ENCODE data around the gene LPIN2. TPM values are rescaled to one million over a fixed set of nuclear protein-coding genes. Genes with fewer than 3 reads are reported as not detected.

The LPIN2 gene
- total RNA-seq, 1 experiment from 2014 or later: 13.1 TPM

DNA sequence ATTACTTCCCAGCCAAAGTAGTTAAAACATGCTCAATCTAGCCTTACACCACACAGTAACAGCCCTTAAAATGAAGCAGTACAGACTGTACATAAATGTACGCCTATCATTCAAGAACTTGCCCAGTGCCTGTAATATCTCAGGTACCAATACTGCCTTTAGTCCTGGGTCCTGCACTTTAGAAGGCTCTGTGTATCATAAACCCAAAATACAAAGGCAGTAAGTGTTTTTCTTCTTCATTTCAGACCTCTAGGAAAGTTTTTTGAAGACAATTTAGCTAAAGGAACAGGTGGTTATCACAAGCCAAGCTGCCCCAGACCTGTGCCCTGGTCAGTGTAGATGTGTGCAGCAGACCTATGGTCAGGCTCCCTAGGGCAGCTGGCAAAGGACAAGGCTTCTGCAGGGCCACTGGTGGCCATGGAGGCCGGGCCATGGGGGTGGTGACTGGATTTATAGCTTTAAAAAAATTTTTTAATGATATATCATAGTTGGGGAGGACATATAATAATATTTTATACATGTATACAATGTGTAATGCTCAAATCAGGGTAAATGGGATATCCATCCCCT is 18.8 kb downstream of the LPIN2 start:
- POLR2A ChIA-PET: interaction anchor here (1.2 to 2.1 kb wide), 4 partner anchors 12 to 338 kb away, joined by 3 to 8 read pairs (median 6); partner anchors contain the start of gene MYL12A
- no peak overlapping the region for H3K4me3 Mint-ChIP-seq (ENCODE audit: unreplicated experiment)
- DNase-seq (ENCODE audit: unreplicated experiment): no peak
- TF ChIP-seq, protein P1, sequence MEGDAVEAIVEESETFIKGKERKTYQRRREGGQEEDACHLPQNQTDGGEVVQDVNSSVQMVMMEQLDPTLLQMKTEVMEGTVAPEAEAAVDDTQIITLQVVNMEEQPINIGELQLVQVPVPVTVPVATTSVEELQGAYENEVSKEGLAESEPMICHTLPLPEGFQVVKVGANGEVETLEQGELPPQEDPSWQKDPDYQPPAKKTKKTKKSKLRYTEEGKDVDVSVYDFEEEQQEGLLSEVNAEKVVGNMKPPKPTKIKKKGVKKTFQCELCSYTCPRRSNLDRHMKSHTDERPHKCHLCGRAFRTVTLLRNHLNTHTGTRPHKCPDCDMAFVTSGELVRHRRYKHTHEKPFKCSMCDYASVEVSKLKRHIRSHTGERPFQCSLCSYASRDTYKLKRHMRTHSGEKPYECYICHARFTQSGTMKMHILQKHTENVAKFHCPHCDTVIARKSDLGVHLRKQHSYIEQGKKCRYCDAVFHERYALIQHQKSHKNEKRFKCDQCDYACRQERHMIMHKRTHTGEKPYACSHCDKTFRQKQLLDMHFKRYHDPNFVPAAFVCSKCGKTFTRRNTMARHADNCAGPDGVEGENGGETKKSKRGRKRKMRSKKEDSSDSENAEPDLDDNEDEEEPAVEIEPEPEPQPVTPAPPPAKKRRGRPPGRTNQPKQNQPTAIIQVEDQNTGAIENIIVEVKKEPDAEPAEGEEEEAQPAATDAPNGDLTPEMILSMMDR (IDR thresholded peaks at IDR 0.05; ENCODE audit: unreplicated experiment): no peak
- intact Hi-C loops (cut with micrococcal nuclease): no loop called here
- H3K4me1 Mint-ChIP-seq (ENCODE audit: insufficient read depth, unreplicated experiment): peaks cover 26% of the 10 kb centered on the region
- no peaks in the 10 kb centered on the region for H3K27me3 Mint-ChIP-seq (ENCODE audit: insufficient read depth, unreplicated experiment)
- H3K27ac Mint-ChIP-seq (ENCODE audit: low read depth, unreplicated experiment): no peak overlapping the region
- no TSS peak for BruUV-seq (replicated peaks)
- H3K36me3 Mint-ChIP-seq (ENCODE audit: insufficient read depth, unreplicated experiment): peaks cover 12% of the 10 kb centered on the region
- no peaks in the 10 kb centered on the region for H3K9me3 Mint-ChIP-seq (ENCODE audit: unreplicated experiment)
- CTCF ChIA-PET: interaction anchor here (0.6 to 2.6 kb wide), 10 partner anchors 9 to 449 kb away, joined by 3 to 14 read pairs (median 5); no protein-coding TSS in a partner anchor

DNA sequence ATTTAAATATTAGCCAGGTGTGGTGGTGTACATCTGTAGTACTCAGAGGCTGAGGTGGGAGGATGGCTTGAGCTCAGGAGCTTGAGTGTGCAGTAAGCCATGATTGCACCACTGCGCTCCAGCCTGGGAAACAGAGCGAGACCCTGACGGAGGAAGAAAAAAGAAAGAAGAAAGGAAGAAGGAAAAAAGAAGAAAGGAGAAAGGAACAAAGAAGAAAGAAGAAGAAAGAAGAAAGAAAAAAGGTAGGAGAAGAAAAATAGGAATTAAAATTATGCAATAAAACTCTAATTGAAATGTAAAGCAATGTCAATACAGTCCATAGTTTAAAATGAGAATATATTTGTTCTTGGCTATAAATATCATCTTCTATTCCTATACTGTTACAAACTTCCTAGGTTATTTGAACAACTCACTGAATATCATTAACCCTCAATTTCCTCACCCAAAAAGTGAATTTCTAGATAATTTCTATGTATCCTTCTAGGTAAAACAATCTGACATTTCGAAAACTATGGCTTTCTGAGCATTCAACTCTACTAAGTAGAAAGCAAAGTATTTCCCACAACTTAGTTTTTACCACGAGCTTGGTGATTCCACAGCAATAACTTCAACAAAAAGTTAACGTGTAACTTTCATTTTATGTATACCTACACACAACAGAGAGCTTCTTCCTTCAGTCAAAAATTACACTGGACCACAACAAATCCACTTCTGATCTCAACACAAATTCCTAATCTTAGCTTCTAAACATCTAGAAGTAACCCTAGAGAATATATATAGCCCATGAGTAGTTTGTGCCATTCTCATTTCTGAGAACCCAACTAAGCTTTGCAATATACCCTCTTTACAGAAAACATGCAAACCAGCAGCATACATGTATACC is 19.7 kb downstream of the LPIN2 start:
- DNase-seq (ENCODE audit: unreplicated experiment): no peak
- no peak overlapping the region for H3K27ac Mint-ChIP-seq (ENCODE audit: low read depth, unreplicated experiment)
- peaks cover 12% of the 10 kb centered on the region for H3K36me3 Mint-ChIP-seq (ENCODE audit: insufficient read depth, unreplicated experiment)
- CTCF ChIA-PET: interaction anchor here (0.7 to 1.5 kb wide), 5 partner anchors 15 to 253 kb away, joined by 3 to 8 read pairs (median 6); no protein-coding TSS in a partner anchor
- POLR2A ChIA-PET: interaction anchor here (0.6 to 2.1 kb wide), 6 partner anchors 8 to 337 kb away, joined by 3 to 8 read pairs (median 4); partner anchors contain the start of gene MYL12A
- H3K4me3 Mint-ChIP-seq (ENCODE audit: unreplicated experiment): no peak overlapping the region
- BruUV-seq (replicated peaks): no TSS peak
- TF ChIP-seq, protein P1 (IDR thresholded peaks at IDR 0.05; ENCODE audit: unreplicated experiment): no peak
- intact Hi-C loops (cut with micrococcal nuclease): no loop called here
- H3K4me1 Mint-ChIP-seq (ENCODE audit: insufficient read depth, unreplicated experiment): peaks cover 26% of the 10 kb centered on the region
- H3K9me3 Mint-ChIP-seq (ENCODE audit: unreplicated experiment): no peaks in the 10 kb centered on the region
- H3K27me3 Mint-ChIP-seq (ENCODE audit: insufficient read depth, unreplicated experiment): no peaks in the 10 kb centered on the region

DNA sequence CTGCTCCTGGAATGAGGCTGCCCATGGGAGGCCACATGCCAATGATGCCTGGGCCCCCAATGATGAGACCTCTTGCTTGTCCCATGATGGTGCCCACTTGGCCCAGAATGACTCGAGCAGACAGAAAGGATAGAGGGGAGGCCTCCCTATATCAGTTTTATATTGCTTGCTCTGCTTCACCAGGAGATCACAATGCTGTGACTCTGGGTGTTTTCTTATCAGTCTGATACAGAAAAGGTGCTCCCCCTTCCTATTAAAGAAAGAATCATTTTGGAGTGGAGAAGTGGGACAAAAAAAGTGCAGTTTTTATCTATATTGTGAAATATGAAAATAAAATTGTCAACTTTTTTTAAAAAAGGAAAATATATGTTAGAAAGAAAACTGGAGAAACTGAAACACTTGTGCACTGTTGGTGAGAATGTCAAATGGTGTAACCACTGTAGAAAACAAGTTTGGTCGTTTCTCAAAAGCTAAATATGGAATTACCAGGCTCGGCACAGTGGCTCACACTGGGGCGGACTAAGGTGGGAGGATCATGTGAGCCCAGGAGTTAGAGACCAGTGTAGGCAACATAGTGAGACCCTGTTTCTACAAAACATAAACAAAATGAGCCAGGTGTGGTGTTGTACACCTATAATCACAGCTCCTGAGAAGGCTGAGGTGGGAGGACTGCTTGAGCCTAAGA is 21.8 kb downstream of the LPIN2 start:
- H3K27me3 Mint-ChIP-seq (ENCODE audit: insufficient read depth, unreplicated experiment): no peaks in the 10 kb centered on the region
- DNase-seq (ENCODE audit: unreplicated experiment): no peak
- CTCF ChIA-PET: no interaction called here

More for the DNA sequence above, 21.8 kb downstream of the LPIN2 start:
- intact Hi-C loops (cut with micrococcal nuclease): no loop called here
- Mint-ChIP-seq H3K4me1 (ENCODE audit: insufficient read depth, unreplicated experiment) (peaks cover 31% of the 10 kb centered on the region), H3K36me3 (ENCODE audit: insufficient read depth, unreplicated experiment) (peaks cover 11% of the 10 kb centered on the region), H3K9me3 (ENCODE audit: unreplicated experiment) (no peaks in the 10 kb centered on the region), H3K27ac (ENCODE audit: low read depth, unreplicated experiment) (no peak overlapping the region), H3K4me3 (ENCODE audit: unreplicated experiment) (no peak overlapping the region)
- BruUV-seq (replicated peaks): no TSS peak
- POLR2A ChIA-PET: no interaction called here
- TF ChIP-seq, protein P1 (IDR thresholded peaks at IDR 0.05; ENCODE audit: unreplicated experiment): no peak
